OCI-LY7 (cell line): ENCODE results near the gene ARID5A. TPM values are rescaled to one million over a fixed set of nuclear protein-coding genes. Genes with fewer than 3 reads are reported as not detected.

ENCODE experiments used
- BruUV-seq: library from RNA; stranded (reverse); fragments of 400-500 nt; replicated peaks from 2 replicates; lab custom pipeline; 2021; lab: Mats Ljungman, UMichigan
- CTCF ChIA-PET: fragments of 300-600 bp; sonication (Branson Sonifier 250); formaldehyde crosslinking; loops from one replicate; lab custom pipeline; 2022; ENCODE audit warnings: antibody characterized with exemption; ENCODE audit not compliant: unreplicated experiment; lab: Charles Lee
- POLR2A ChIA-PET: fragments of 300-600 bp; sonication (Branson Sonifier 250); formaldehyde crosslinking; loops from one replicate; lab custom pipeline; 2022; ENCODE audit warnings: antibody characterized with exemption; lab: Charles Lee
- DNase-seq: peaks from one replicate; pipeline ENCODE4 v3.0.0-alpha.2; 2015; ENCODE audit warnings: low spot score
- H2AFZ ChIP-seq: fragments of 200-600 bp; sonication (generic), shearing (Covaris generic); 2 replicates; pipeline ENCODE4 v1.6.1; 2014; ENCODE audit warnings: mild to moderate bottlenecking, antibody characterized with exemption, low read length, moderate library complexity
- H3K27ac ChIP-seq: fragments of 200-600 bp; sonication (generic); 2 replicates; pipeline ENCODE4 v1.5.1; 2014; ENCODE audit warnings: mixed run types, low read depth, mild to moderate bottlenecking, moderate library complexity, low read length, inconsistent platforms; ENCODE audit not compliant: poor library complexity, severe bottlenecking
- H3K36me3 ChIP-seq: fragments of 200-600 bp; sonication (generic); 2 replicates; pipeline ENCODE4 v1.6.1; 2014; ENCODE audit warnings: mild to moderate bottlenecking, antibody characterized with exemption, low read length, moderate library complexity, mixed read lengths; ENCODE audit not compliant: insufficient read depth
- H3K4me1 ChIP-seq: fragments of 200-600 bp; sonication (generic); 2 replicates; pipeline ENCODE4 v1.5.1; 2014; ENCODE audit warnings: mild to moderate bottlenecking, low read length; ENCODE audit not compliant: insufficient read depth, poor library complexity, severe bottlenecking
- H3K4me2 ChIP-seq: fragments of 200-600 bp; sonication (generic); 2 replicates; pipeline ENCODE4 v1.6.1; 2014; ENCODE audit warnings: mild to moderate bottlenecking, low read length
- H3K4me3 ChIP-seq: fragments of 200-600 bp; sonication (generic); 2 replicates; pipeline ENCODE4 v1.5.1; 2014; ENCODE audit warnings: mild to moderate bottlenecking, low read depth, low read length; ENCODE audit not compliant: poor library complexity, severe bottlenecking
- H3K79me2 ChIP-seq: fragments of 200-600 bp; sonication (generic); 2 replicates; pipeline ENCODE4 v1.6.1; 2016; ENCODE audit warnings: low read depth, mild to moderate bottlenecking, low read length, moderate library complexity, mixed read lengths; ENCODE audit not compliant: insufficient read depth
- H3K9me2 ChIP-seq: fragments of 200-600 bp; sonication (generic); 2 replicates; pipeline ENCODE4 v1.6.1; 2016; ENCODE audit warnings: mild to moderate bottlenecking, low read length, mixed read lengths; ENCODE audit not compliant: insufficient read depth
- H3K9me3 ChIP-seq: fragments of 200-600 bp; sonication (generic); 2 replicates; pipeline ENCODE4 v1.6.1; 2014; ENCODE audit warnings: mild to moderate bottlenecking, mixed run types, low read length, mixed read lengths
- H4K20me1 ChIP-seq: fragments of 200-600 bp; sonication (generic); 2 replicates; pipeline ENCODE4 v1.6.1; 2014; ENCODE audit warnings: mild to moderate bottlenecking, antibody characterized with exemption, low read length, moderate library complexity, mixed read lengths; ENCODE audit not compliant: insufficient read depth
- EZH2phosphoT487 ChIP-seq: fragments of 200-600 bp; sonication (generic); IDR thresholded peaks from 2 replicates; pipeline ENCODE4 v1.6.1; 2018; ENCODE audit warnings: low read depth, borderline replicate concordance, mild to moderate bottlenecking, mixed run types, antibody characterized with exemption, low read length, moderate library complexity, mixed read lengths
- intact Hi-C: fragments of 100-400 bp; cut with micrococcal nuclease; formaldehyde crosslinking; loops from one replicate; pipeline ENCODE4 v1.10.0; 2022; ENCODE audit not compliant: unreplicated experiment
- total RNA-seq, 2 experiments: library from RNA; depleted of rRNA in 1 of 2; stranded (reverse); fragments of >200 nt in 1 of 2; shearing (Covaris generic) in 1 of 2; gene quantifications; 2 replicates each; pipeline ENCODE4 v1.2.3, GENCODE V29; 2014 to 2022
- TF ChIP-seq, protein P1 (sequence below): fragments of 200-600 bp; sonication (generic); conservative IDR thresholded peaks from 2 replicates; pipeline ENCODE4 v1.5.1; 2014; ENCODE audit warnings: mild to moderate bottlenecking, antibody characterized with exemption, low read length, moderate library complexity, mixed read lengths

The ARID5A gene
- total RNA-seq, 2 experiments from 2014 or later, result 4.4 to 6.0 TPM

DNA sequence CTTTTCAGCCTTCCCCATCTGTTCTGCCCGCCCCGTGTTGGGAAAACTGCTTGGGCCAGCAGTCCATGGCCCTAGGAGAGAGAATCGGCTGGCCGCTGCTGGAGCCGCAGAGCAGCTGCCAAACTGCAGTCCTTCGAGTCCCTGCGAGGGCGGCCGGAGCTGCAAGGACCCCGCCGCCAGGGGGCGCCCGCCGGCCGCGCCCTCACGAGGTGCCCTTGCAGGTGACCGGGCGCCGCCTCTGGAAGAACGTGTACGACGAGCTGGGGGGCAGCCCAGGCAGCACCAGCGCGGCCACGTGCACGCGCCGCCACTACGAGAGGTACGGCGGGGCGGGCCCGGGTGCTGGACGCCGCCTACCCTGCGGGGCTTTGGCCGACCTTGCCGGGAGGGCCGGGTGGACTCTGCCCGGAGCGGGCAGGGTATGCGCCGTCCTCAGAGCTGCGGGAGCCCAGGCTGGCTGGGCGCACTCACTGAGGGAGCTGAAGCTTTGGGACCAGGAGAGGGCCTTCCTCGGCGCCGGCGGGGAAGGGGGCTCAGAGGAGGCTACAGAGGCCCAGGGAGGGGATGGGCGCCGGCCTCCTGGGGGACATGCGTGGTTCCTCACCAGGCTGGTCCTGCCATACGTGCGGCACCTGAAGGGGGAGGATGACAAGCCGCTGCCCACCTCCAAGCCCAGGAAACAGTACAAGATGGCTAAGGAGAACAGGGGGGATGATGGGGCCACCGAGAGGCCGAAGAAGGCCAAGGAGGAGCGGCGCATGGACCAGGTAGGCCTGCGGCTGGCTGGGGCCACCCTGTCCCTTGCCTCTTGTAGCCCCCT lies 13.6 kb downstream of the ARID5A start:
- Histone ChIP-seq H4K20me1 (no peaks in the 10 kb centered on the region), H2AFZ (no peak overlapping the region), H3K4me1 (no peaks in the 10 kb centered on the region), H3K36me3 (no peaks in the 10 kb centered on the region), H3K4me3 (no peak overlapping the region), H3K79me2 (no peaks in the 10 kb centered on the region), H3K4me2 (no peak overlapping the region), H3K9me2 (no peaks in the 10 kb centered on the region), H3K27ac (no peak overlapping the region), H3K9me3 (no peaks in the 10 kb centered on the region)
- intact Hi-C loops, result no loop called here
- ChIA-PET CTCF (no interaction called here), POLR2A (no interaction called here)
- peak; percentile 18 for DNase-seq
- TF ChIP-seq EZH2phosphoT487, result no peak
- TF ChIP-seq, protein P1, sequence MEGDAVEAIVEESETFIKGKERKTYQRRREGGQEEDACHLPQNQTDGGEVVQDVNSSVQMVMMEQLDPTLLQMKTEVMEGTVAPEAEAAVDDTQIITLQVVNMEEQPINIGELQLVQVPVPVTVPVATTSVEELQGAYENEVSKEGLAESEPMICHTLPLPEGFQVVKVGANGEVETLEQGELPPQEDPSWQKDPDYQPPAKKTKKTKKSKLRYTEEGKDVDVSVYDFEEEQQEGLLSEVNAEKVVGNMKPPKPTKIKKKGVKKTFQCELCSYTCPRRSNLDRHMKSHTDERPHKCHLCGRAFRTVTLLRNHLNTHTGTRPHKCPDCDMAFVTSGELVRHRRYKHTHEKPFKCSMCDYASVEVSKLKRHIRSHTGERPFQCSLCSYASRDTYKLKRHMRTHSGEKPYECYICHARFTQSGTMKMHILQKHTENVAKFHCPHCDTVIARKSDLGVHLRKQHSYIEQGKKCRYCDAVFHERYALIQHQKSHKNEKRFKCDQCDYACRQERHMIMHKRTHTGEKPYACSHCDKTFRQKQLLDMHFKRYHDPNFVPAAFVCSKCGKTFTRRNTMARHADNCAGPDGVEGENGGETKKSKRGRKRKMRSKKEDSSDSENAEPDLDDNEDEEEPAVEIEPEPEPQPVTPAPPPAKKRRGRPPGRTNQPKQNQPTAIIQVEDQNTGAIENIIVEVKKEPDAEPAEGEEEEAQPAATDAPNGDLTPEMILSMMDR, result peak; percentile 64
- BruUV-seq, result no TSS peak

DNA sequence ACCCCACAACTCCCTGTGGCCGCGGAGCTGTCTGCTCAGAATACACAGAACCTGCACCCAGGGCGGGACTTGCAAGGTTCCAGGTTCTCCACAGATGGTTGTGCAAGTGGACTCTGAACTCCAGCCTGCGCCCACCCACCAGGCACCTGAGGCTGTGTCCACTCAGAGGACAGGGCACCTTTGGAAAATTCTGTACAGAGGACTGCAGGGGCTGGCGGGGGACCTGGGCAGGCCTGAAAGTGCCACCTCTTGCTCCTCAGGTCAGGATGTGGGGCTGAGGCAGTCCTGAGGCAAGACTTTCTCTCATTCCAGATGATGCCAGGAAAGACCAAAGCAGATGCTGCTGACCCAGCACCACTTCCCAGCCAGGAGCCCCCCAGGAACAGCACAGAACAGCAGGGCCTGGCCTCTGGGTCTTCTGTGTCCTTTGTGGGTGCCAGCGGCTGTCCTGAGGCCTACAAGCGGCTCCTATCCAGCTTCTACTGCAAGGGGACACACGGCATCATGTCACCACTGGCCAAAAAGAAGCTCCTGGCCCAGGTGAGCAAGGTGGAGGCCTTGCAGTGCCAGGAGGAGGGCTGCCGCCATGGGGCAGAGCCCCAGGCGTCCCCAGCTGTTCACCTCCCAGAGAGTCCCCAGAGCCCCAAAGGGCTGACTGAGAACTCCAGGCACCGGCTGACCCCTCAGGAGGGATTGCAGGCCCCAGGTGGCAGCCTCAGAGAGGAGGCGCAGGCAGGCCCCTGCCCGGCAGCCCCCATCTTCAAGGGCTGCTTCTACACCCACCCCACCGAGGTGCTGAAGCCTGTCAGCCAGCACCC lies 14.4 kb downstream of the ARID5A start:
- Histone ChIP-seq H3K36me3 (no peaks in the 10 kb centered on the region), H2AFZ (no peak overlapping the region), H3K4me2 (no peak overlapping the region), H4K20me1 (no peaks in the 10 kb centered on the region), H3K27ac (no peak overlapping the region), H3K4me1 (no peaks in the 10 kb centered on the region), H3K4me3 (no peak overlapping the region), H3K79me2 (no peaks in the 10 kb centered on the region), H3K9me3 (no peaks in the 10 kb centered on the region), H3K9me2 (no peaks in the 10 kb centered on the region)
- ChIA-PET CTCF (no interaction called here), POLR2A (no interaction called here)
- no peak for DNase-seq
- BruUV-seq, result no TSS peak
- intact Hi-C loops, result no loop called here
- no peak for TF ChIP-seq EZH2phosphoT487
- TF ChIP-seq, protein P1, result no peak
